ENCODE results near the gene PPP6R3. TPM values are rescaled to one million over a fixed set of nuclear protein-coding genes. Genes with fewer than 3 reads are reported as not detected.

Gene PPP6R3
- total and polyA plus RNA-seq, 4 experiments from 2014 or later = 22.2 to 147 (median 96.9) TPM

DNA sequence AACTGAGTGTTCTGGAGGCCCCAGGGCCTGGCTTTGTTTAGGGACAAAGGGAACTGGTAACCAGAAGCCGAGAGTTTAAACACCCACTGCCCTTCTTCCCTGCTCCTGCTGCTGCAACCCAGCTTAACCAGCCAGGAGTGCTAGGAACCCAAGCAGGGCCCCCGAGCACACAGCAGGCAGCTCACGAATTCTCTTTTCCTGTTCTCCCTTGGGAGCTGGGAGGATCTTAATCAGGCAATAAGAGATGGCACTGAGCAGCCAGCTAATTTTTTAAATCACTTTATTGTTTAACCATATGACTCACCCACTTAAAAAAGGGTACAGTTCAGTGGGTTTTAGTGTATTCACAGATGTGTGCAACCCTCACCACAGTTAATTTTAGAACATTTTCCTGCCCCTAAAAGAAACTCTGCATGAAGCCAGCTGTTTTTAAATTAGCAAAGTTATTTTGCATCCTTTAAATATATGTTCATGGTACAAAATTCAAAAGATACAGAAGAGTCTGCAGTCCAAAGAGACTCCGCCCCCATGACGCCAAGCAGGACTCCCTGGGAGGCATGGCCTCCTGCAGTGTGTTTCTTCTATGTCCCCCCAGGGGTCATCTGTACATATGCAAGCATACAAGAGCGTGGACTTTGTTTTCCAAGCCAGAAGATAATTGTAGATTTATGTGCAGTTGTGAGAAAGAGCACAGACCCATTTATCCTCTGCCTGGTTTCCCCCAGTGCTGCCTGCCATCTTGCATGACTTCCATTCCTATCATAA, 18.9 kb upstream of the PPP6R3 start:
- CTCF ChIA-PET (ENCODE audit: partially characterized antibody) = interaction anchor here (0.6 kb wide), 1 partner anchor 86 kb away, joined by 3 read pairs; no protein-coding TSS in a partner anchor
- Histone ChIP-seq H3K9me3 (ENCODE audit: control insufficient read depth in 1 of 2, low read length in 2 of 2) (no peaks in the 10 kb centered on the region), H3K27me3 (ENCODE audit: insufficient read depth, low read length) (no peaks in the 10 kb centered on the region), H3K4me1 (ENCODE audit: insufficient read depth, low read length) (no peaks in the 10 kb centered on the region), H3K36me3 (ENCODE audit: insufficient read depth, low read length) (no peaks in the 10 kb centered on the region), H3K4me3 (ENCODE audit: low read length in 2 of 2) (no peak overlapping the region), H3K27ac (ENCODE audit: low read depth, low read length) (no peak overlapping the region)
- H3K4me1 Mint-ChIP-seq = peaks cover 0 to 5% (median 2%) of the 10 kb centered on the region in 4 donors
- peak overlapping the region in 1 of 7 donors; percentile 14 for H3K27ac Mint-ChIP-seq
- H3K36me3 Mint-ChIP-seq = no peaks in the 10 kb centered on the region
- intact Hi-C loops (cut with micrococcal nuclease) = no loop called here
- no peak overlapping the region for H3K4me3 Mint-ChIP-seq
- H3K27me3 Mint-ChIP-seq = no peaks in the 10 kb centered on the region
- POLR2A ChIA-PET (ENCODE audit: partially characterized antibody) = no interaction called here
- no peak for DNase-seq
- H3K9me3 Mint-ChIP-seq = no peaks in the 10 kb centered on the region

- H3K9me3 ChIP-seq (ENCODE audit: control insufficient read depth in 1 of 2, low read length in 2 of 2) = no peaks in the 10 kb centered on the region
- peaks cover 0 to 4% (median 3%) of the 10 kb centered on the region in 4 donors for H3K4me1 Mint-ChIP-seq
- H3K27me3 ChIP-seq (ENCODE audit: insufficient read depth, low read length) = no peaks in the 10 kb centered on the region
- DNase-seq = no peak
- no peaks in the 10 kb centered on the region for H3K9me3 Mint-ChIP-seq
- H3K36me3 ChIP-seq (ENCODE audit: insufficient read depth, low read length) = no peaks in the 10 kb centered on the region
- H3K27ac Mint-ChIP-seq = no peak overlapping the region
- H3K27ac ChIP-seq (ENCODE audit: low read depth, low read length) = no peak overlapping the region
- ChIA-PET POLR2A (ENCODE audit: partially characterized antibody) (no interaction called here), CTCF (ENCODE audit: partially characterized antibody) (interaction anchor here (0.6 to 1.3 kb wide), 2 partner anchors 86 to 146 kb away, joined by 3 read pairs; no protein-coding TSS in a partner anchor)
- H3K27me3 Mint-ChIP-seq = no peaks in the 10 kb centered on the region
- no peaks in the 10 kb centered on the region for H3K36me3 Mint-ChIP-seq
- H3K4me3 Mint-ChIP-seq = no peak overlapping the region
- intact Hi-C loops (cut with micrococcal nuclease) = no loop called here
- H3K4me3 ChIP-seq (ENCODE audit: low read length in 2 of 2) = no peak overlapping the region
- H3K4me1 ChIP-seq (ENCODE audit: insufficient read depth, low read length) = peaks cover 2% of the 10 kb centered on the region
These were observed 18.1 kb upstream of the PPP6R3 start for GRCh38 chr11:68442433-68442832.

DNA sequence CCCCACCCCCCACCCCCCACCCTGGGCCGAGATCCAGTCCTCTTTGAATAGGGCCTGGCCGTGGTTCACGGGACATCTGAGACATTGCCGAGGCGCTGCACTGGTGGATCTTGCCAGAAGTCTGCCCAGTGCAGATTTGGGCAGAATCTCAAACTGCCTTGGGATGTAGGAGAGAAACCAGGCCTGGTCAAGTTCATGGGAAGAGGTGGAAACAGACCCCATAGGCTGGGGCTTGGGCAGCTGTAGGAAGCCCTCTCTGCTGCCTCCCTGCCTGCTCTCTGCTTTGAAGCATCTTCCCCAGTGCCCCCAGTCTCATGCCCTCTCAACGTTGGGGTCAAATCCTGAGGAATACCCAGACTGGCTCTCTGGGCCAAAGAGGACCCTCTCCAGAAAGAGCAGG, 16.0 kb upstream of the PPP6R3 start:
- DNase-seq = no peak
- Histone ChIP-seq H3K4me1 (ENCODE audit: insufficient read depth, low read length) (peaks cover 6% of the 10 kb centered on the region), H3K4me3 (ENCODE audit: low read length in 2 of 2) (no peak overlapping the region), H3K9me3 (ENCODE audit: control insufficient read depth in 1 of 2, low read length in 2 of 2) (no peaks in the 10 kb centered on the region), H3K36me3 (ENCODE audit: insufficient read depth, low read length) (no peaks in the 10 kb centered on the region), H3K27me3 (ENCODE audit: insufficient read depth, low read length) (no peaks in the 10 kb centered on the region), H3K27ac (ENCODE audit: low read depth, low read length) (no peak overlapping the region)
- H3K4me3 Mint-ChIP-seq = no peak overlapping the region
- ChIA-PET POLR2A (ENCODE audit: partially characterized antibody) (no interaction called here), CTCF (ENCODE audit: partially characterized antibody) (no interaction called here)
- no peaks in the 10 kb centered on the region for H3K9me3 Mint-ChIP-seq
- H3K4me1 Mint-ChIP-seq = peaks cover 0 to 5% (median 4%) of the 10 kb centered on the region in 4 donors
- H3K36me3 Mint-ChIP-seq = no peaks in the 10 kb centered on the region
- H3K27ac Mint-ChIP-seq = no peak overlapping the region
- no peaks in the 10 kb centered on the region for H3K27me3 Mint-ChIP-seq
- intact Hi-C loops (cut with micrococcal nuclease) = no loop called here

DNA sequence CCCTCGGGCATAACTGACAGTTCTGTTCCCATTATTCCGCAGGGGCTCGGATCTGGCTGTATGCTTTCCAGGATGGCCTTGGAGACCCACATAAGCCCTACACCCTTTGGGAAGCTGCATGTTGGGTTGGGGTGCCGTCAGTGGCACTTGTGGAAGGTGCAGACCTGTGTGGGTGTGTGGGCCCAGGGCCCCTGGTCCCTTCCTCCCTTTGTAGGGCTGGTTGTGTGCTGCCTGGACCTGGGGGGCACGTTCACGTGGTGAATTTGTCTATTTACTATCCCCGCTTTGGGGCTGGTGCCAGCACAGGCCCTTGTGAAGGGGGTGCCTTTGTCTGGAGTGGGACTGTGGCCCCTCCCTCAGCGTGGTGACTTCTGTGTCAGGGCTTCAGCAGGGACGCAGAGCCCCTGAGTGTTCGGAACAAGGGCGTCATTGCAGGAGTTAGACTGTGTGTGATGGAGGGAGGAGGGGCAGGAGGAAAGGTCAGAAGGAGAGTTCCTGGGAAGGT, 15.0 kb upstream of the PPP6R3 start:
- no peaks in the 10 kb centered on the region for H3K9me3 ChIP-seq (ENCODE audit: control insufficient read depth in 1 of 2, low read length in 2 of 2)
- H3K4me3 ChIP-seq (ENCODE audit: low read length in 2 of 2) = no peak overlapping the region
- peaks cover 6% of the 10 kb centered on the region for H3K4me1 ChIP-seq (ENCODE audit: insufficient read depth, low read length)
- Mint-ChIP-seq H3K27ac (no peak overlapping the region), H3K4me3 (no peak overlapping the region), H3K9me3 (peaks cover 0 to 1% (median 0%) of the 10 kb centered on the region in 8 donors), H3K36me3 (no peaks in the 10 kb centered on the region), H3K4me1 (peaks cover 0 to 5% (median 4%) of the 10 kb centered on the region in 4 donors), H3K27me3 (no peaks in the 10 kb centered on the region)
- intact Hi-C loops (cut with micrococcal nuclease) = no loop called here
- H3K27ac ChIP-seq (ENCODE audit: low read depth, low read length) = no peak overlapping the region
- no peaks in the 10 kb centered on the region for H3K27me3 ChIP-seq (ENCODE audit: insufficient read depth, low read length)
- POLR2A ChIA-PET (ENCODE audit: partially characterized antibody) = no interaction called here
- H3K36me3 ChIP-seq (ENCODE audit: insufficient read depth, low read length) = no peaks in the 10 kb centered on the region
- CTCF ChIA-PET (ENCODE audit: partially characterized antibody) = no interaction called here
- no peak for DNase-seq

GRCh38 chr11:68446046-68446725, 14.4 kb upstream of the PPP6R3 start:
- Histone ChIP-seq H3K4me3 (ENCODE audit: low read length in 2 of 2) (no peak overlapping the region), H3K27ac (ENCODE audit: low read depth, low read length) (no peak overlapping the region), H3K4me1 (ENCODE audit: insufficient read depth, low read length) (peaks cover 6% of the 10 kb centered on the region), H3K36me3 (ENCODE audit: insufficient read depth, low read length) (no peaks in the 10 kb centered on the region), H3K27me3 (ENCODE audit: insufficient read depth, low read length) (no peaks in the 10 kb centered on the region), H3K9me3 (ENCODE audit: control insufficient read depth in 1 of 2, low read length in 2 of 2) (no peaks in the 10 kb centered on the region)
- H3K27me3 Mint-ChIP-seq = no peaks in the 10 kb centered on the region
- peaks cover 0 to 1% (median 0%) of the 10 kb centered on the region in 8 donors for H3K9me3 Mint-ChIP-seq
- CTCF ChIA-PET (ENCODE audit: partially characterized antibody) = interaction anchor here (0.7 to 1.0 kb wide), 4 partner anchors 11 to 189 kb away, joined by 3 to 5 read pairs (median 4); no protein-coding TSS in a partner anchor
- peaks cover 0 to 5% (median 4%) of the 10 kb centered on the region in 4 donors for H3K4me1 Mint-ChIP-seq
- no peaks in the 10 kb centered on the region for H3K36me3 Mint-ChIP-seq
- no peak overlapping the region for H3K27ac Mint-ChIP-seq
- intact Hi-C loops (cut with micrococcal nuclease) = no loop called here
- no peak for DNase-seq
- POLR2A ChIA-PET (ENCODE audit: partially characterized antibody) = no interaction called here
- H3K4me3 Mint-ChIP-seq = no peak overlapping the region

- Histone ChIP-seq H3K9me3 (ENCODE audit: control insufficient read depth in 1 of 2, low read length in 2 of 2) (no peaks in the 10 kb centered on the region), H3K27me3 (ENCODE audit: insufficient read depth, low read length) (no peaks in the 10 kb centered on the region), H3K36me3 (ENCODE audit: insufficient read depth, low read length) (no peaks in the 10 kb centered on the region), H3K4me3 (ENCODE audit: low read length in 2 of 2) (no peak overlapping the region), H3K4me1 (ENCODE audit: insufficient read depth, low read length) (peaks cover 6% of the 10 kb centered on the region), H3K27ac (ENCODE audit: low read depth, low read length) (no peak overlapping the region)
- CTCF ChIA-PET (ENCODE audit: partially characterized antibody) = interaction anchor here (1.0 kb wide), 2 partner anchors 10 to 190 kb away, joined by 5 read pairs; no protein-coding TSS in a partner anchor
- peaks cover 0 to 1% (median 0%) of the 10 kb centered on the region in 8 donors for H3K9me3 Mint-ChIP-seq
- intact Hi-C loops (cut with micrococcal nuclease) = loop anchor here (1.0 kb wide), 1 partner anchor 150 kb away; no protein-coding TSS in a partner anchor
- no peaks in the 10 kb centered on the region for H3K36me3 Mint-ChIP-seq
- no peaks in the 10 kb centered on the region for H3K27me3 Mint-ChIP-seq
- H3K4me1 Mint-ChIP-seq = peaks cover 0 to 5% (median 4%) of the 10 kb centered on the region in 4 donors
- POLR2A ChIA-PET (ENCODE audit: partially characterized antibody) = no interaction called here
- peak; percentile 69 to 74 (median 72) for DNase-seq
- H3K27ac Mint-ChIP-seq = peak overlapping the region in 3 of 7 donors; percentile 6 to 41 (median 12)
- peak overlapping the region in 1 of 8 donors; percentile 29 for H3K4me3 Mint-ChIP-seq
These were observed 13.3 kb upstream of the PPP6R3 start for GRCh38 chr11:68447015-68447801.

All from CD4-positive, alpha-beta memory T cell (primary cell).